ENCODE results near the gene EHBP1.

Gene EHBP1

GRCh38 chr2:62785810-62786597 is 80.5 kb downstream of the EHBP1 start:
- DNase-seq: no peak

DNA sequence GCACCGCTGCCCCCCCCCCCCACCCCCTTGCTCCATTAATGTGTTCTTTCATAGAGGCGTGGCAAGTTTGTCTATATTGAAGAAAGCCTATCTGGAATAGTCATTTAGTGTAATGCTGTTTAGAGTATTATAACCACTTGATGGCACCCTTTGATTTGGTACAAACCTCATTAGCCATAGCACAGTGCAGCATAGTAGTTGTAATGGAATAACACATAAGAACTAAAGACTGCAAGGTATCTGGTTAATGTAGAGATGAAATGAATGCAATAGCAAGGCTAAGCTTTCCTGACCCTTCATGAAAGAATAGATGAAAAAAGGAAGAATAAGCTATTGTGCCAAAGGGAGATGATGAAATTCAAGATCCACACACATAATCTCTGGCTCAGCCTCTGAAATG is 81.9 kb downstream of the EHBP1 start:
- no peak for DNase-seq

- DNase-seq: no peak
Measured at GRCh38 chr2:62789518-62789917, 84.0 kb downstream of the EHBP1 start.

DNA sequence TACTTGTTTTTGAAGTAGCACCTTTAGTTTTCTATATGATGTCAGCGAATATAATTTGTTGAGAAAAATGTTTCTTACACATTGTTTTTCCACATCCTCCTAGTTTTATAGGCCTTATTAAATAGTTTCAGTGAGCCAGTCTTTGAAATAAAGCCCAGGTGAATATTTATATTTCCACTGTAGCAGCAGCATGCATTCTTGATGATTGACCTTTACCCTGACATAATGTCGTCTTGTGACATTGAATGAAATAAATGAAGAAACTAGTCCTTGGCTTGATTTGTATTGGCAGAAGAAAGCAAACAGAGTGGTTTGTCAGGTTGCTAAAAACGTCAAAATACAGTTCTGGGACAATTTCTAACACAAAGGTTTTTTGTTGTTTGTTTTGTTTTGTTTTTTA is 84.4 kb downstream of the EHBP1 start:
- DNase-seq: no peak

- DNase-seq: no peak
Measured at GRCh38 chr2:62792408-62792807, 86.9 kb downstream of the EHBP1 start.

DNA sequence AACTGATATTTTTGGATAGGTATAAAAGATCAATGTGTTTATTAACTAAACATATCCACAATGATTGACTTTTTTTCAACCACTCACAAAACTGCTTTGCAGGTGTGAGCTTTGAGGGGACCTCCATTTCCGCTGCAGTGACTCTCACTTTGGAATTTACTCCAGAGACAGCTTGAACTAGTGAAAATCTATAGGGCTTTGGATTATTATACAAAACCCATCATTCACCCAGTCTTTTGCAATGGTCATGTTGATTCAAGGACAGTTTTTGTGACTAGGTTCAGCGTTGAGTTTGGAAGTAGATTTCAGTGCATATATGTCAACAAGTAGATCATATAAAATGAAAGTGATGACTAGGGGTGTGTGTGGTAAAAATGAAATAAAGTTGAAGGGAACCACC is 87.7 kb downstream of the EHBP1 start:
- no peak for DNase-seq

DNA sequence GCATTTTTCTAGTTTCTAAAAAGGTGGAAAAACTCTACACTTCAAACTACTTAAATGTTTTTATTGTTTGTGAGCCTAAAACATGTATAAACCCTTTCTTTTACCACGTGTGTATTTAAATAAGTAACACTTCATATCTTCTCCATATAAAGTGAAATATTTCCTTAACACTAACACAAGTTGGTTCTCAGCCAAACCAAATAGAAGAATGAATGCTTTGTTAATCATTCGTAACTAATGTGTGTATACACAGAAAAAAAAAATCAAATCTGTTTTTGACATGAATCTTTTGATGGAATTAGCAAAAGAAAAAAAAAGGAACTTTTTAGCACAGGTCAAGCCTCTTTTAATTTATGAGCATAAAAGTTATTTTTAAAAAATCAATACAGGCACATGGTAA is 89.3 kb downstream of the EHBP1 start:
- DNase-seq: no peak

DNA sequence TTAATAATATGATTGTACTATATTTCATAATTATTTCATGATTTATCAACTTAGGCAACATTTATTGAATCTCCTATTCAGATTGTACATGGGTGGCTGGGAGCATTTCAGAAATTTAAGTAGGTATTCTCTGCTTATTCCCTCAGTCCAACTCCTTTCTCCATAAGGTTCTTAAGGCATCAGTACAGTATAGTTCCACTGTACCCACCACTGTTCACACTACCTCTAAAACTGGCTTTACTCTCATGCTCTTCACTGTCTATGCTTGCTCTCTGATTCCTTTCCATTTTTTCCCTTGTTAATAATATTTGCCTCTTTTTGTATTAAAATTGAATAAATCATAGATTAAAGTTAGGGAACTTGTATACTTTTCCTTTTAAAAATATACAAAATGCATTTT is 89.8 kb downstream of the EHBP1 start:
- no peak for DNase-seq

DNA sequence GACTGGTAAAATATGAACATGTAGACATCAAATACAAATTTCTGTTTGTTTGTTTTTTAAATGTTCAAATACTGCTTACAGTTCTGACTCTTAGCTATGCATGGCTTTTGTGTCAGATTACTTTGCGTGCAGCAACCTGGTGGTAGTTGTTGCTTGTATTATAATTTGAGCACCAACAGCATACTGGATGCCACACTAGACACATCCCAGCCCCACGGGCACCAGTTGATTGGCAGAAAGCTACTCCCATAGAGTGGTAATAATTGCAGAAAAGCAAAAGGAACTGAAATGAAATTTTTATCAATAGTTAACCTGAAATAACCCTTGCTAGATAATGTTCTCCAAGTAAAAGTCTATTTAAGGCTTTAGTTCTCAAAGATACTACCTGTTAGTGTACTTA is 91.6 kb downstream of the EHBP1 start:
- DNase-seq: no peak

DNA sequence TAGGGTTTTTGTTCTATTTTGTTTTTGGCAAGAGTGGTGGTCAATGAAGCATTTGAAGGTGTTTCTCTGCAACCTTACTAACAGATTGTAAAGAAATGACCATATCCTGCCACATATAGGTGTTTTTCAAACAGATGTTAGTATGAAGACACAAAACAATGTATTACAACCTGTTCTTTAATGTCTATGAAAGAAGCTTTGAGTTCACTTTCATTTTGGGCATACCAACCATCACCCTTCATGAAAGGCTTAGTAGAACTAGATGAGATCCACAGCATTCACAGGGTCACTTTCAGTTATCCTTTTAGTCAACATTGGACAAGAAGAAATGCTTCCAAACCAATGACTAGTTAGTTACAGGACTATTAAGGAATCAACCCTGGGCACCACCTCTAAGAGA is 95.1 kb downstream of the EHBP1 start:
- DNase-seq: no peak

GRCh38 chr2:62801110-62801509 is 95.6 kb downstream of the EHBP1 start:
- DNase-seq: no peak

GRCh38 chr2:62801814-62802523 is 96.5 kb downstream of the EHBP1 start:
- no peak for DNase-seq

DNA sequence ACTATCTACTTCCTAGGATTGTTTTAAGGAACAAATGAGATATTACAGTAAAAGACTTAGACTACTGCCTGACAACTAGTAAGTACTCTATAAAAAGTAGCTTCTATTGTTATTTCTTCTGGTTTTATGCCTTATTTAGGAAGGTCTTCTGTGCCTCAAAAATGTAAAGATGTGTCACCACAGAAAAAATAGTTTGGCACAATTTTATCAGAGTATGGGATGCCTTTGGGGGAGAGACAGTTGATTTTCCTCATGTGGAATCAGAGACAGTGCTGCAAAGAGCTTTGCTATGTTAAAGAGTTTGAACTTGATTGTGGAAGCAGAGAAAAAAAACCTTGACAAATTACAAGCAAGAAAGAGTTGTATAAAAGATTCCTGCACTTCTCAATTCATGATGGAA is 98.4 kb downstream of the EHBP1 start:
- DNase-seq: no peak

GRCh38 chr2:62806231-62806630 is 100.7 kb downstream of the EHBP1 start:
- DNase-seq: no peak

DNA sequence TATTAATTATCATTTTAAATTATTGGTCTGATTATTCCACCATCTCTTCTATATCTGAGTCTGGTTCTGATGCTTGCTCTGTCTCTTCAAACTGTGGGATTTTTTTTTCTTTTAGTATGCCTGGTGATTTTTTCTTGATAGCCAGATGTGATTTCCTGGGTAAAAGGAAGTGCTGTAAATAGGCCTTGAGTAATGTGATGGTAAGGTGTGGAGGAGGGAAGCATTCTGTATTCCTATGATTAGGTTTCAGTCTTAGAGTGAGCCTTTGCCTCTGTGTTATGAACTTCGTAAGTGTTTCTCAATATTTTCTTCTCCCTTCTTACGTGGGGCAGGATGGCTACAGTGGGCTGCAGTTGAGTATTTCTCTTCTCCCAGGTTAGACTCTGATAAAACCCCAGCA is 103.0 kb downstream of the EHBP1 start:
- DNase-seq: no peak

- no peak for DNase-seq
Measured at GRCh38 chr2:62811086-62811485, 105.6 kb downstream of the EHBP1 start.

GRCh38 chr2:62811972-62812371 is 106.5 kb downstream of the EHBP1 start:
- DNase-seq: no peak

GRCh38 chr2:62812921-62813825 is 107.7 kb downstream of the EHBP1 start:
- DNase-seq: no peak

GRCh38 chr2:62814123-62814522 is 108.6 kb downstream of the EHBP1 start:
- no peak for DNase-seq

DNA sequence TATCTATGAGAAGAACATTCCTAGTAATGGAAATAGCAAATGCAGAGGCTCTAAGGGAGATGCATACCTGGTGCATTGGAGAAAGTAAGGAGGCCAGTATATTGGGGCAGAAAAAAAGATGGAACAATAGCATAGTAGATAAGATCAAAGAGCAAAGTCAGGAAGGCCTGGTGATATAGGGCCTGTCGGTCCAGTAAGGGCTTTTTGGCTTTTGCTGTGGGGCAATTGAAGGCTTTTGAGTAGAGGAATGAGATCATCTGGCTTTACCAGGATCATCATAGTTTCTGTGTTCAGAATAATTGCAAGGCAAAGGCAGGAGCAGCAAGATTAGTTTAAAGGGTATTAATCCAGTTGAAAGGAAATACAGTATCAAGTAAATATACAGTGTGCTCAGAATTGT is 111.8 kb downstream of the EHBP1 start:
- no peak for DNase-seq

GRCh38 chr2:62817995-62818713 is 112.6 kb downstream of the EHBP1 start:
- DNase-seq: no peak

DNA sequence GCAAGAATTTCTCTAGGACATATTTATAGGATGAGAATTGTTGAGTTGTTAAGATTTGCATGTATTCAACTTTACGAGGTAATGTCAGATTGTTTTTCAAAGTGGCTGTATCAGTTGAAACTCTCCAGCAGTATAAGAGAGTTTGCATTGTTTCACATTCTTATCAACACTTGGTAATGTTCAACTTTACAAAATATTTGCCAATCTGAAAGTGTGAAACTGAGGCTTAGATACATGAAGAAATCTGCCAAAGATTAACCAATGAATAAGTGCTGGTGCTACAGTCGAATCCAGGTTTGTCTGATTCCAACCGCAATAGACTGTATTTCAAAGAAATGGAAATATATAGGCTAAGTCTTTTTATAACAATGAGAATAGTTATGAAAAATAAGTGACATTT is 117.0 kb downstream of the EHBP1 start:
- DNase-seq: no peak

DNA sequence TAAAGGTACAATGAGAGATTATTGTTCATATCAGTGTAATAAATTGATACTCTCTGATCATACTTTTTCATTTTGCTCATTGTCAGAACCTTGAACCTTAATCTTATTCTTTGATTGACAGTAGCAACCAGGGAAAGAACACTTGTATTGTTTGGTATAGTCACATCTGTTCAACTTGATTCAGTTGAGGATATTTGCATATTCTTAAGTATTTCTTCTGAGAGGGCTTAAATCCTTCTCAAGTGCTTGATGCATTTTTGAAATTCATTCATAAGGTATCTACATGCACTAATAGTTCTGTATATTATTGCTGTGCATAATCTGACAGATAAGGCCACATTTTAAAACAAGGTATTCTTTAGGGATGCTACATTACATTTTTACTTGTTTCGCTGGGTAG is 118.9 kb downstream of the EHBP1 start:
- DNase-seq: no peak
